PC-3 (cell line): ENCODE results near the gene MKI67. TPM values are rescaled to one million over a fixed set of nuclear protein-coding genes. Genes with fewer than 3 reads are reported as not detected.

ENCODE experiments used
- ATAC-seq: fragments of 200-7000 bp; cut with Tn5 transposase; 2 replicates; pipeline ENCODE4 v1.9.1; 2020; ENCODE audit warnings: mild to moderate bottlenecking, moderate library complexity
- BruUV-seq: library from RNA; stranded (reverse); fragments of 400-500 nt; replicated peaks from 2 replicates; lab custom pipeline; 2021; lab: Mats Ljungman, UMichigan
- CTCF ChIA-PET: fragments of 300-600 bp; sonication (Branson Sonifier 250); formaldehyde crosslinking; loops from one replicate; lab custom pipeline; 2022; ENCODE audit warnings: antibody characterized with exemption; lab: Charles Lee
- POLR2A ChIA-PET: fragments of 300-600 bp; sonication (Branson Sonifier 250); formaldehyde crosslinking; loops from one replicate; lab custom pipeline; 2022; ENCODE audit warnings: antibody characterized with exemption; ENCODE audit not compliant: unreplicated experiment; lab: Charles Lee
- DNase-seq: peaks from one replicate; pipeline ENCODE4 v3.0.0-alpha.2; 2015
- H2AFZ ChIP-seq: fragments of 300-600 bp; sonication (generic); 2 replicates; pipeline ENCODE4 v1.6.0; 2016; ENCODE audit warnings: antibody characterized with exemption, low read length
- H3F3A ChIP-seq: fragments of 300-600 bp; sonication (generic); one replicate; pipeline ENCODE4 v1.6.0; 2017; ENCODE audit warnings: antibody characterized with exemption, low read length, control low read depth, mild to moderate bottlenecking; ENCODE audit not compliant: unreplicated experiment
- H3K27ac ChIP-seq: fragments of 300-600 bp; sonication (generic); 2 replicates; pipeline ENCODE4 v1.5.1; 2016; ENCODE audit warnings: mild to moderate bottlenecking, low read length
- H3K27me3 ChIP-seq: fragments of 300-600 bp; sonication (generic); 2 replicates; pipeline ENCODE4 v1.6.1; 2016; ENCODE audit warnings: low read length, mixed read lengths
- H3K36me3 ChIP-seq: fragments of 300-600 bp; sonication (generic); 2 replicates; pipeline ENCODE4 v1.6.1; 2016; ENCODE audit warnings: low read depth, mixed run types, low read length, mixed read lengths
- H3K4me1 ChIP-seq: fragments of 300-600 bp; sonication (generic); 2 replicates; pipeline ENCODE4 v1.5.1; 2016; ENCODE audit warnings: low read length; ENCODE audit not compliant: insufficient read depth
- H3K4me2 ChIP-seq: fragments of 300-600 bp; sonication (generic); 2 replicates; pipeline ENCODE4 v1.6.0; 2016; ENCODE audit warnings: low read length
- H3K4me3 ChIP-seq: fragments of 300-600 bp; sonication (generic); 2 replicates; pipeline ENCODE4 v1.5.1; 2016; ENCODE audit warnings: mild to moderate bottlenecking, low read length, mixed read lengths
- H3K79me2 ChIP-seq: fragments of 300-600 bp; sonication (generic); 2 replicates; pipeline ENCODE4 v1.6.1; 2017; ENCODE audit warnings: low read length, mixed read lengths
- H3K9ac ChIP-seq: fragments of 300-600 bp; sonication (generic); 2 replicates; pipeline ENCODE4 v1.6.0; 2016; ENCODE audit warnings: mild to moderate bottlenecking, low read length
- H3K9me2 ChIP-seq: fragments of 300-600 bp; sonication (generic); replicated peaks from 2 replicates; pipeline ENCODE4 v1.6.1; 2016; ENCODE audit warnings: mixed run types, low read length, mixed read lengths
- H3K9me3 ChIP-seq: fragments of 300-600 bp; sonication (generic); 2 replicates; pipeline ENCODE4 v1.6.1; 2016; ENCODE audit warnings: low read length, mixed read lengths
- H4K20me1 ChIP-seq: fragments of 300-600 bp; sonication (generic); 2 replicates; pipeline ENCODE4 v1.6.1; 2016; ENCODE audit warnings: low read length, mixed read lengths
- CTCF ChIP-seq: fragments of 300-600 bp; sonication (generic); conservative IDR thresholded peaks from 2 replicates; pipeline ENCODE4 v1.5.1; 2017; ENCODE audit warnings: antibody characterized with exemption, low read depth, mild to moderate bottlenecking, low read length
- EZH2 ChIP-seq: fragments of 300-600 bp; sonication (generic); IDR thresholded peaks from one replicate; pipeline ENCODE4 v1.6.1; 2017; ENCODE audit warnings: antibody characterized with exemption, mild to moderate bottlenecking, low read length; ENCODE audit not compliant: unreplicated experiment
- EZH2phosphoT487 ChIP-seq: fragments of 300-600 bp; sonication (generic); IDR thresholded peaks from 2 replicates; pipeline ENCODE4 v1.6.1; 2018; ENCODE audit warnings: mild to moderate bottlenecking, antibody characterized with exemption, low read length, borderline replicate concordance
- intact Hi-C: fragments of 100-400 bp; cut with micrococcal nuclease; formaldehyde crosslinking; loops from 2 replicates; pipeline ENCODE4 v1.9.0; 2023
- total RNA-seq: library from RNA; depleted of rRNA; stranded (reverse); fragments of >200 nt; gene quantifications from 2 replicates; pipeline ENCODE4 v1.2.3, GENCODE V29; 2014

Gene MKI67
- total RNA-seq, 1 experiment from 2014 or later: 66.0 TPM

- ChIA-PET CTCF (no interaction called here), POLR2A (no interaction called here)
- no peak overlapping the region for H3K27ac ChIP-seq
- H3K4me2 ChIP-seq: no peak overlapping the region
- ATAC-seq (no peak), DNase-seq (no peak)
- no peaks in the 10 kb centered on the region for H3K27me3 ChIP-seq
- H3F3A ChIP-seq: no peaks in the 10 kb centered on the region
- H3K4me1 ChIP-seq: no peaks in the 10 kb centered on the region
- no peak for TF ChIP-seq CTCF
- no peak for TF ChIP-seq EZH2phosphoT487
- no peak for TF ChIP-seq EZH2
- no peaks in the 10 kb centered on the region for H3K36me3 ChIP-seq
- no peaks in the 10 kb centered on the region for H3K9me3 ChIP-seq
- H3K9ac ChIP-seq: no peak overlapping the region
- no peaks in the 10 kb centered on the region for H3K79me2 ChIP-seq
- H2AFZ ChIP-seq: no peak overlapping the region
- no peaks in the 10 kb centered on the region for H3K9me2 ChIP-seq
- no peak overlapping the region for H3K4me3 ChIP-seq
- intact Hi-C loops: no loop called here
- H4K20me1 ChIP-seq: no peaks in the 10 kb centered on the region
- BruUV-seq: no TSS peak
Observed at GRCh38 chr10:128058106-128058749, 68.0 kb downstream of the MKI67 start.

GRCh38 chr10:128056303-128057050 is 69.7 kb downstream of the MKI67 start:
- intact Hi-C loops: no loop called here
- H3K27ac ChIP-seq: no peak overlapping the region

More at GRCh38 chr10:128056303-128057050, 69.7 kb downstream of the MKI67 start:
- H3K36me3 ChIP-seq: no peaks in the 10 kb centered on the region
- ChIA-PET CTCF (no interaction called here), POLR2A (no interaction called here)
- no peaks in the 10 kb centered on the region for H3F3A ChIP-seq
- no peaks in the 10 kb centered on the region for H3K9me3 ChIP-seq
- no peaks in the 10 kb centered on the region for H4K20me1 ChIP-seq
- no peaks in the 10 kb centered on the region for H3K27me3 ChIP-seq
- no peak overlapping the region for H3K4me2 ChIP-seq
- H3K79me2 ChIP-seq: no peaks in the 10 kb centered on the region
- no peaks in the 10 kb centered on the region for H3K9me2 ChIP-seq
- TF ChIP-seq EZH2phosphoT487 (no peak), EZH2 (no peak), CTCF (no peak)
- H3K9ac ChIP-seq: no peak overlapping the region
- DNase-seq (no peak), ATAC-seq (no peak)
- no TSS peak for BruUV-seq
- H2AFZ ChIP-seq: no peak overlapping the region
- no peak overlapping the region for H3K4me3 ChIP-seq
- no peaks in the 10 kb centered on the region for H3K4me1 ChIP-seq
